ENCODE data around the gene SERBP1.
A peak's percentile ranks its signal among the peaks of the same experiment; 100 is the strongest.
"Not testable (repeated sequence)": the region's sequence is repeated elsewhere in the genome, so short reads cannot be mapped to it uniquely, and the experiment has no call there.

SERBP1 gene

GRCh38 chr1:67431156-67431765, 1.1 kb upstream of the SERBP1 start:
- DNase-seq, result no peak
- Mint-ChIP-seq H3K4me1 (peaks cover 59% of the 10 kb centered on the region), H3K27me3 (no peaks in the 10 kb centered on the region), H3K36me3 (ENCODE audit: low read depth) (peaks cover 38% of the 10 kb centered on the region), H3K27ac (peak overlapping the region; percentile 96), H3K9me3 (no peaks in the 10 kb centered on the region), H3K4me3 (peak overlapping the region; percentile 88)
- no peak for ATAC-seq

GRCh38 chr1:67429528-67430357, 459 bp downstream of the SERBP1 start:
- H3K4me1 Mint-ChIP-seq, result peaks cover 69% of the 10 kb centered on the region
- peak overlapping the region; percentile 96 for H3K27ac Mint-ChIP-seq
- no peaks in the 10 kb centered on the region for H3K27me3 Mint-ChIP-seq
- ATAC-seq, result no peak
- H3K36me3 Mint-ChIP-seq (ENCODE audit: low read depth), result peaks cover 53% of the 10 kb centered on the region
- DNase-seq, result peak; percentile 39
- H3K9me3 Mint-ChIP-seq, result no peaks in the 10 kb centered on the region
- H3K4me3 Mint-ChIP-seq, result peak overlapping the region; percentile 88

GRCh38 chr1:67429011-67429527, 1.1 kb downstream of the SERBP1 start:
- H3K36me3 Mint-ChIP-seq (ENCODE audit: low read depth), result peaks cover 60% of the 10 kb centered on the region
- ATAC-seq, result peak; percentile 5
- H3K4me1 Mint-ChIP-seq, result peaks cover 69% of the 10 kb centered on the region
- peak overlapping the region; percentile 96 for H3K27ac Mint-ChIP-seq
- H3K27me3 Mint-ChIP-seq, result no peaks in the 10 kb centered on the region
- peak; percentile 45 for DNase-seq
- no peaks in the 10 kb centered on the region for H3K9me3 Mint-ChIP-seq
- peak overlapping the region; percentile 88 for H3K4me3 Mint-ChIP-seq

- no peak for DNase-seq
- H3K4me3 Mint-ChIP-seq, result peak overlapping the region; percentile 88
- no peak for ATAC-seq
- H3K36me3 Mint-ChIP-seq (ENCODE audit: low read depth), result peaks cover 70% of the 10 kb centered on the region
- peak overlapping the region; percentile 96 for H3K27ac Mint-ChIP-seq
- no peaks in the 10 kb centered on the region for H3K27me3 Mint-ChIP-seq
- H3K9me3 Mint-ChIP-seq, result no peaks in the 10 kb centered on the region
- peaks cover 68% of the 10 kb centered on the region for H3K4me1 Mint-ChIP-seq
Observed at GRCh38 chr1:67427947-67428346, 2.3 kb downstream of the SERBP1 start.

GRCh38 chr1:67427465-67427864, 2.7 kb downstream of the SERBP1 start:
- H3K27ac Mint-ChIP-seq, result peak overlapping the region; percentile 96
- peaks cover 69% of the 10 kb centered on the region for H3K4me1 Mint-ChIP-seq

GRCh38 chr1:67420835-67421492, 9.2 kb downstream of the SERBP1 start:
- H3K36me3 Mint-ChIP-seq (ENCODE audit: low read depth), result peaks cover 95% of the 10 kb centered on the region
- peaks cover 87% of the 10 kb centered on the region for H3K4me1 Mint-ChIP-seq
- H3K4me3 Mint-ChIP-seq, result peak overlapping the region; percentile 57
- DNase-seq (no peak), ATAC-seq (no peak)
- no peaks in the 10 kb centered on the region for H3K9me3 Mint-ChIP-seq
- peak overlapping the region; percentile 67 for H3K27ac Mint-ChIP-seq
- H3K27me3 Mint-ChIP-seq, result no peaks in the 10 kb centered on the region

More at GRCh38 chr1:67427465-67427864, 2.7 kb downstream of the SERBP1 start:
- Mint-ChIP-seq H3K4me3 (peak overlapping the region; percentile 88), H3K27me3 (no peaks in the 10 kb centered on the region), H3K9me3 (no peaks in the 10 kb centered on the region), H3K36me3 (ENCODE audit: low read depth) (peaks cover 74% of the 10 kb centered on the region)
- DNase-seq, result no peak
- ATAC-seq, result no peak

GRCh38 chr1:67418839-67419586, 11.2 kb downstream of the SERBP1 start:
- no peak for ATAC-seq
- H3K4me1 Mint-ChIP-seq, result peaks cover 83% of the 10 kb centered on the region
- H3K27ac Mint-ChIP-seq, result peak overlapping the region; percentile 31
- no peaks in the 10 kb centered on the region for H3K27me3 Mint-ChIP-seq
- no peaks in the 10 kb centered on the region for H3K9me3 Mint-ChIP-seq
- H3K4me3 Mint-ChIP-seq, result peak overlapping the region; percentile 42
- DNase-seq, result no peak
- peaks cover 95% of the 10 kb centered on the region for H3K36me3 Mint-ChIP-seq (ENCODE audit: low read depth)

- not testable (repeated sequence) for ATAC-seq
- peaks cover 95% of the 10 kb centered on the region for H3K36me3 Mint-ChIP-seq (ENCODE audit: low read depth)
Observed at GRCh38 chr1:67417733-67418132, 12.5 kb downstream of the SERBP1 start.

GRCh38 chr1:67415041-67415440, 15.2 kb downstream of the SERBP1 start:
- Mint-ChIP-seq H3K27ac (peak overlapping the region; percentile 29), H3K36me3 (ENCODE audit: low read depth) (peaks cover 91% of the 10 kb centered on the region), H3K9me3 (no peaks in the 10 kb centered on the region), H3K27me3 (no peaks in the 10 kb centered on the region), H3K4me1 (peaks cover 49% of the 10 kb centered on the region), H3K4me3 (no peak overlapping the region)
- ATAC-seq (no peak), DNase-seq (no peak)

More at GRCh38 chr1:67417733-67418132, 12.5 kb downstream of the SERBP1 start:
- H3K27me3 Mint-ChIP-seq, H3K4me3 Mint-ChIP-seq, H3K27ac Mint-ChIP-seq, H3K9me3 Mint-ChIP-seq, DNase-seq: not testable (repeated sequence)
- H3K4me1 Mint-ChIP-seq, result peaks cover 74% of the 10 kb centered on the region

- Mint-ChIP-seq H3K4me1 (peaks cover 44% of the 10 kb centered on the region), H3K27ac (peak overlapping the region; percentile 39), H3K27me3 (no peaks in the 10 kb centered on the region), H3K9me3 (no peaks in the 10 kb centered on the region), H3K4me3 (no peak overlapping the region), H3K36me3 (ENCODE audit: low read depth) (peaks cover 91% of the 10 kb centered on the region)
- ATAC-seq (no peak), DNase-seq (no peak)
Observed at GRCh38 chr1:67414574-67414973, 15.6 kb downstream of the SERBP1 start.

GRCh38 chr1:67413101-67413500, 17.1 kb downstream of the SERBP1 start:
- ATAC-seq, DNase-seq, H3K9me3 Mint-ChIP-seq, H3K27ac Mint-ChIP-seq, H3K27me3 Mint-ChIP-seq, H3K4me3 Mint-ChIP-seq: not testable (repeated sequence)
- Mint-ChIP-seq H3K36me3 (ENCODE audit: low read depth) (peaks cover 81% of the 10 kb centered on the region), H3K4me1 (peaks cover 37% of the 10 kb centered on the region)

GRCh38 chr1:67408148-67408547, 22.1 kb downstream of the SERBP1 start:
- DNase-seq (no peak), ATAC-seq (no peak)
- H3K27ac Mint-ChIP-seq, result peak overlapping the region; percentile 47
- no peak overlapping the region for H3K4me3 Mint-ChIP-seq
- peaks cover 45% of the 10 kb centered on the region for H3K36me3 Mint-ChIP-seq (ENCODE audit: low read depth)
- no peaks in the 10 kb centered on the region for H3K9me3 Mint-ChIP-seq
- no peaks in the 10 kb centered on the region for H3K27me3 Mint-ChIP-seq
- H3K4me1 Mint-ChIP-seq, result peaks cover 2% of the 10 kb centered on the region

- Mint-ChIP-seq H3K27ac (no peak overlapping the region), H3K27me3 (no peaks in the 10 kb centered on the region), H3K36me3 (ENCODE audit: low read depth) (peaks cover 42% of the 10 kb centered on the region), H3K4me3 (no peak overlapping the region), H3K9me3 (no peaks in the 10 kb centered on the region), H3K4me1 (peaks cover 2% of the 10 kb centered on the region)
- ATAC-seq (no peak), DNase-seq (no peak)
Observed at GRCh38 chr1:67407498-67407897, 22.7 kb downstream of the SERBP1 start.

Data from activated naive CD8-positive, alpha-beta T cell treated with anti-CD3 and anti-CD28 coated beads, Interleukin-2, amount 50 U/mL, for 24 hours (primary cell).